ENCODE data around the gene SLCO4A1.

SLCO4A1 gene

GRCh38 chr20:62699296-62699695, 57.0 kb downstream of the SLCO4A1 start:
- no peak for DNase-seq (ENCODE audit: low read depth in 1 of 2, low spot score in 1 of 2)

GRCh38 chr20:62699741-62700140, 57.4 kb downstream of the SLCO4A1 start:
- DNase-seq (ENCODE audit: low read depth in 1 of 2, low spot score in 1 of 2), result no peak

DNA sequence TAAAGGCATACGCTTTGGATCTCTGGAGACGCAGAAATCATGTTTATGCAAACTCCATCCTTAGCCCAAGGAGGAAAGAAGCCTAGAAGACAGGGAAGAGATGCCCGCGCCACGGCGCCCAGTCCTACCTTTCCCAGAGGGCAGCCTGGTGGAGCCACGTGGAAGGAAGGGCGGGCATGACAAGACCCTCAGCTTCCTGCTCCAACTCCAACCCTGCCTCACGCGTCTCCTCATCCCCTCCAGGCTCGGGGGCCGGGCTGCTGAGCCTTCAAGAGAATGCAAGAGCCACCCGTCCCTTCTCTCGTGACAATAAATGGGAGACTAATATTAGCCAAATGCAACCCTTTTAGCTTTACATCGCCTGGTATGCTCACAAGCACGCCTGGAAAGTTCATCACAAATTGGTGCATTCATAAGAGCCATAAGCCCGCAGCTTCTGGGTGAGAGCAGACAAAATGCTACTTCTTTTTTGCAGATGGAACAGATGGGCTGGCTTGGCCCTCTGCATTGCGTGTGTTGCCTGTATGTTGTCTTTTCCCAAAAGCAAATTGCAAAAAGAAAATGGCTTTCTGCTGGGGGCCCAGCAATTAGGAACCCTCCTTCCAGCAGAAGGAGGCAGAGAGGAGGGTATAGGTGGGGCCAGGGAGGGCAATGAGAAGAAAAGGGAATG, 58.1 kb downstream of the SLCO4A1 start:
- DNase-seq (ENCODE audit: low read depth in 1 of 2, low spot score in 1 of 2), result no peak

- DNase-seq (ENCODE audit: low read depth in 1 of 2, low spot score in 1 of 2), result no peak
Observed at GRCh38 chr20:62701161-62702012, 59.1 kb downstream of the SLCO4A1 start.

DNA sequence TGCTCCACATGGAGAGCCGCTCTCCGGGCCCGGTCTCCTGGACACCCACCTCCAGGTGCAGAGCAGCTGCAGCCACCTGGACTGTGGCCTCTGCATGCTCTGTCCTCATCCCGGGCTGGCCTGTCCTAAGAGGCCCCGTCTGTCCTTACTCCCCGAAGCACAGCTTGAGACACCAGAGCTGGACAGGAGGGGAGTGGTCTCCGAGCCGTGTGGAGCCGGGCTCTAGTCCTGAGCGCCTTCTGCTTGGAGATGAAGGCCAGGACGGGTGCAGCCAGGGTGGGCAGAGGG, 59.7 kb downstream of the SLCO4A1 start:
- no peak for DNase-seq (ENCODE audit: low read depth in 1 of 2, low spot score in 1 of 2)

DNA sequence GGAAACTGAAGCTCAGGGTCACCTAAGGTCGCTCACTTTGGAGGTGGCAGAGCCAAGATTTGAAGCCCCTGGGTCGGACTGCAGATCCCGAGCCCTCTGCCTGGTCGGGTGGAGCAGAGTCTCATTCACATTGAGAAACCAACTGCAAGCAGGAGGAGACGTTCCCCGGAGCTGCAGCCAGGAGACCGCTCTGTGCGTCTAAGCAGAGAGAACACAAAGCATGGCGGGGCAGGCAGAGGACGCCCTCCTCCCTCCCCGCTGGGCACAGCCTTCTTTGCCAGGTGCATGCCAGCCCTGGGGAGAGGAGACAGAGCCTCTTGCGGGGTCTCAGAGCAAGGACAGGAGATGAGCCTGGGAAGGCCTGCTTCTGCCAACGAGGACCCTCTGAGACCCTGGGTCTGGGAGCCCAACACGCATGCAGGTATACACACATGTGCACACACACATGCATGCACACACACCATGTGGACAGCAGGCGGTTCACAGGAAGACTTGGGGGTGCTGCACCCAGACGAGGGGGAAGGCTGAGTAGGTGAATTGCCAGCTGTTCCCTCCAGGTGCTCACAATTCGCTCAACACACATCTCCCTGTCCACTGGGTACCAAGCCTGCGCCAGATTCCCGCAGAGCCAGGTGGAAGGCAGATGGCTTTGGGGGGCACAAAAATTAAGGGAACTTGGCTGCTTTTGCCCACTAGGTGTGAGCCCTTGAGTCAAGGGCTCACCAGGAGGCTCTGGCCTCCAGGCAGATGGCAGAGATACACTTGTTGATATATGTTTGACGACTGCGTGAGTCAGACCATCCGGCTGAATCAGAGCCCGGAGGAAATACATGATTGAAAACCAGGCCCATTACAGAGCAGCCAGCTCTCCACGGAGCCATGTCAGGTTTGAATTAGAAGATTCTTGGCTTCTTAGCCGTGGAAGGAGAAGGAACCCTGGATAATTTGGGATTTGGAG, 60.9 kb downstream of the SLCO4A1 start:
- no peak for DNase-seq (ENCODE audit: low read depth in 1 of 2, low spot score in 1 of 2)

GRCh38 chr20:62703853-62704228, 61.5 kb downstream of the SLCO4A1 start:
- no peak for DNase-seq (ENCODE audit: low read depth in 1 of 2, low spot score in 1 of 2)

DNA sequence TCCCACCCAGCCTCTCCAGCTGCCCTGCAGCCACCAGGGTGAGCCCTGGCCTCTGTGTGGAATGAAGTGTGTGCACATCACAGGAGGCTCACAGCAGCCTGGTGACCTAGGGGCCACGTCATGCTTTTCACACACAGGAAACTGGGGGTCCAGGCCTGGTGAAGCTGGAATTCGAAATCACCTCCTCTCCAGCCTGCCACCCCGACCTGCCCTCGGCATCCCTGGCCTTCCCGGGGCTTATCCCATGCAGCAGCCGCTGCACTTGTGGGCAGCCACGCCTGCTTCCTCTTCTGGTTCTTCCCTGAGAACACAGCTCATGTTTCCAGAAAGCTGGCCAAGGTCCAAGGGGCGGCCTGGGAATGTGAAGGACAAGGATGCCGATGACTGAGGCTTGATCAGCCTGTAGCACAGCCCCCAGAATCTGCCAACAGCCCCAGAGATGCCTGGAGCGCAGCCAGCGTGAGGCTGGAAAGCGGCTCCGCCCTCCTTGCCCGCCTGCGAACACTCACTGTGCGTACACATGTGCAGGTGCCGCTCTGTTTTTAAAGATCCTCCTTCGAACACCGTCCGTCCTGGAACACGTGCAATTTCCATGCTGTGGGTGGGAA, 62.1 kb downstream of the SLCO4A1 start:
- no peak for DNase-seq (ENCODE audit: low read depth in 1 of 2, low spot score in 1 of 2)

GRCh38 chr20:62705627-62706026, 63.3 kb downstream of the SLCO4A1 start:
- no peak for DNase-seq (ENCODE audit: low read depth in 1 of 2, low spot score in 1 of 2)

- no peak for DNase-seq (ENCODE audit: low read depth in 1 of 2, low spot score in 1 of 2)
Observed at GRCh38 chr20:62706344-62706743, 64.0 kb downstream of the SLCO4A1 start.

GRCh38 chr20:62706857-62707256, 64.6 kb downstream of the SLCO4A1 start:
- DNase-seq (ENCODE audit: low read depth in 1 of 2, low spot score in 1 of 2), result no peak

GRCh38 chr20:62707276-62707920, 65.1 kb downstream of the SLCO4A1 start:
- no peak for DNase-seq (ENCODE audit: low read depth in 1 of 2, low spot score in 1 of 2)

- no peak for DNase-seq (ENCODE audit: low read depth in 1 of 2, low spot score in 1 of 2)
Observed at GRCh38 chr20:62707921-62708521, 65.7 kb downstream of the SLCO4A1 start.

GRCh38 chr20:62708591-62709536, 66.6 kb downstream of the SLCO4A1 start, which contains the start of gene NTSR1:
Gene NTSR1 (plus strand): TSS chr20:62708836. CDS start chr20:62709208, 372 bp downstream.
- no peak for DNase-seq (ENCODE audit: low read depth in 1 of 2, low spot score in 1 of 2)

- no peak for DNase-seq (ENCODE audit: low read depth in 1 of 2, low spot score in 1 of 2)
Observed at GRCh38 chr20:62709537-62709905, 67.2 kb downstream of the SLCO4A1 start.

DNA sequence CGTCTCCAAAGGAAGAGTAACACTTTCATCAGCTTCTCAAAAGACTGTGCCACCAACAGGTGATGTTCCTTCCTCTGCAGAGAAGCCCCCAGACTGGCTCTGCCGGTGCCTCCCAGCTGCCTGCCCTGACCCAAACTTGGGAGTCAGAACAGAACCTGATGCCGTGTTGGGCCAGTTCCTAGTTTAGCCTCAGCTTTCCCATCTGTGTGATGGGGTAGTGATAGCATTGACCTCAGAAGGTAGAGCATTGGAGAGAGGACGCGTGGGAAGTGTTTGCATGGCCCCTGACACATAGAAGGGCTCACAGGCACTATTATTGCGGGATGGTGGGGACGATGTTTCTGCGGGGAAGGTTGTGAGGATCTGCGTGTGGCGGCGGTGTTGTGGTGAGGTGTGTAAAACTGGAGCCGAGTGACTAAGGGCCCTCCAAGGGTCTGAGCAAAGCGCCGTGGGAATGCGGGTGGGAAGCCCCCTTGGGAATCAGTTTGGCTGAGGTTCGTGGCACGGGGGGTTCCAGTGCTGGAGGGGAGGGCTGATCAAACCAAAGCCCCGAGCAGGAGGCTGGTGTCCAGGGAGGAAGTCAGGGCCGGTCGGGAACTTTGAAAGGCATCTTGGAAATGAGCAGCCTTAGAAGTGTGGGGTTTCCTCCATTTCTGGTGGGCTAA, 68.0 kb downstream of the SLCO4A1 start:
- no peak for DNase-seq (ENCODE audit: low read depth in 1 of 2, low spot score in 1 of 2)

- DNase-seq (ENCODE audit: low read depth in 1 of 2, low spot score in 1 of 2), result no peak
Observed at GRCh38 chr20:62710886-62711702, 68.8 kb downstream of the SLCO4A1 start.

DNA sequence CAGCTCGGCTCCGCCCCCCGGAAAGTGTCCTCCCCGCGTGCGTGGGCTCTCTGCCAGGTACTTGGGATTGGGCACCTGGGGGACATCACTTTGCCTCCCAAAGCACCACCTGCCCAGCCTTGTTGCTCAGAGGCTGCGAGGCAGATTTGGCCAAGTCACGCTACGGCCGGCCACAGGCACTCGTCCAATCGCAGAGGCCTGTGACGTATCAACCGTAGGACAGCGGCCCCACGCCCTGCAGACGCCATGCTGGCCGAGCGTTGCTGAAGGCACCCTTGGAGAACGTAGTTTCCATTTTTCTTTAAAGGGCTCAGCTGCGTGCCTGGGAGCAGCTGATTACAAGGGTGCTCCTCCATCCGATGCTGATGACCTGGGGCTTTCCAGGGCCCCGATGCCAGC, 69.4 kb downstream of the SLCO4A1 start:
- no peak for DNase-seq (ENCODE audit: low read depth in 1 of 2, low spot score in 1 of 2)

All from activated CD4-positive, alpha-beta T cell treated with anti-CD3 and anti-CD28 coated beads, Interleukin-2, amount 50 U/mL, for 24 hours (primary cell).